Esophagus (tissue), 2 donors: Measurements from ENCODE around the gene C1GALT1C1L. TPM values are rescaled to one million over a fixed set of nuclear protein-coding genes. Genes with fewer than 3 reads are reported as not detected.

ENCODE experiments used
- H3K27ac ChIP-seq, 2 donors: one replicate each; pipeline ENCODE4 v1.5.1; 2013; ENCODE audit warnings: low read depth in 2 of 2, mild to moderate bottlenecking in 2 of 2, inconsistent platforms in 1 of 2, low read length in 1 of 2, moderate library complexity in 1 of 2
- H3K27me3 ChIP-seq, 2 donors: one replicate each; pipeline ENCODE4 v1.6.1; 2013; ENCODE audit warnings: low read length in 2 of 2, control low read depth in 1 of 2, mild to moderate bottlenecking in 1 of 2; ENCODE audit not compliant: insufficient read depth in 2 of 2, control insufficient read depth in 1 of 2
- H3K36me3 ChIP-seq, 2 donors: one replicate each; pipeline ENCODE4 v1.6.1; 2013; ENCODE audit warnings: low read length in 1 of 2; ENCODE audit not compliant: control insufficient read depth in 2 of 2, insufficient read depth in 2 of 2
- H3K4me1 ChIP-seq, 2 donors: one replicate each; pipeline ENCODE4 v1.6.1; 2013; ENCODE audit warnings: low read length in 1 of 2; ENCODE audit not compliant: control insufficient read depth in 2 of 2, insufficient read depth in 2 of 2
- H3K4me3 ChIP-seq, 2 donors: one replicate each; pipeline ENCODE4 v1.5.1; 2013; ENCODE audit warnings: low read length in 2 of 2, mild to moderate bottlenecking in 2 of 2, low read depth in 1 of 2, moderate library complexity in 1 of 2
- H3K9me3 ChIP-seq, 2 donors: one replicate each; pipeline ENCODE4 v1.6.1; 2013; ENCODE audit warnings: mild to moderate bottlenecking in 2 of 2, low read depth in 1 of 2, low read length in 1 of 2, moderate library complexity in 1 of 2; ENCODE audit not compliant: control insufficient read depth in 2 of 2, insufficient read depth in 1 of 2
- WGBS, 2 donors: extraction: QIAGEN DNeasy Blood & Tissue Kit; methylation state at CpG; one replicate each; pipeline ENCODE4 v1.1.7; 2013; 5-methylcytosine and 5-hydroxymethylcytosine counted together
- polyA plus RNA-seq, 2 donors: library from polyadenylated mRNA; stranded (reverse); fragments of 200-250 nt; gene quantifications; one replicate each; pipeline ENCODE4 v1.2.3, GENCODE V29; 2013
- donor health status: healthy with polysubstance abuse.
- donor health status: Bipolar disorder and iron deficiency.

C1GALT1C1L gene
- polyA plus RNA-seq, 2 donors: 0.26 to 0.45 TPM

DNA sequence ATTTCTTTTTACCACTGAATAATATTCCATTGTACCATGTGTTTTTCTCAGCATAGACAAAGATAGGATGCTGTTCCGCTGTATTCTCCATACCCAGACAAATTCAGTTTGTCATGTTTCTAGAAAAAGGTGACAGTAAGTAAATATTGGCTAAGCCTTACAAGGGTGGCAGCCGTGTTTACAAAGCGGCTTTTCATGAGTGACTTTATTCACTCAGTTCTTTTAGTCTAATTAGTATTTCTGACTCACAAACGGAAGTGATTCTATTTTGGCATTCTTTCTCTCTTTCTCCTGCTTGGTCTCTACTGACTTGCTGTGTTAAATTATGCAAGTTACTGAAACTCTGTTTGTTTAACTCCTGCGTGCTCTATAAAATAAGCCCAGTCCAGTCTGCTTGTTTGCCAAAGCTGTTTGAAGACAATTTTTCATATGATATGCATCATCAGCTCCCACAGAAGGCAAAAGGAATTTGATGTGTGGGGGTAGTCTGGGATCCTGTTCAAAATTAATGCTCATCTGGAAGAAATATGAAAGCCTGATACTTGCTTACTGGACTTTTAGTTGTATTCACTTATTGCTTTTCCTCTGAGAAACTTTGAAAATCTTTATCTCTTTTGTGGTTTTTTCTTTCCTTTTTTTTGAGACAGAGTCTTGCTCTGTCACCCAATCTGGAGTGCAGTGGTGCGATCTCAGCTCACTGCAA, 41.5 kb downstream of the C1GALT1C1L start:
- H3K27ac ChIP-seq: no peak overlapping the region
- no peaks in the 10 kb centered on the region for H3K27me3 ChIP-seq
- peaks cover 0 to 6% of the 10 kb centered on the region in 2 donors for H3K4me1 ChIP-seq
- H3K9me3 ChIP-seq: no peaks in the 10 kb centered on the region
- H3K36me3 ChIP-seq: no peaks in the 10 kb centered on the region
- 21 to 25% methylated on average over 6 of the region's 6 CpGs for WGBS, 2 donors
- no peak overlapping the region for H3K4me3 ChIP-seq

DNA sequence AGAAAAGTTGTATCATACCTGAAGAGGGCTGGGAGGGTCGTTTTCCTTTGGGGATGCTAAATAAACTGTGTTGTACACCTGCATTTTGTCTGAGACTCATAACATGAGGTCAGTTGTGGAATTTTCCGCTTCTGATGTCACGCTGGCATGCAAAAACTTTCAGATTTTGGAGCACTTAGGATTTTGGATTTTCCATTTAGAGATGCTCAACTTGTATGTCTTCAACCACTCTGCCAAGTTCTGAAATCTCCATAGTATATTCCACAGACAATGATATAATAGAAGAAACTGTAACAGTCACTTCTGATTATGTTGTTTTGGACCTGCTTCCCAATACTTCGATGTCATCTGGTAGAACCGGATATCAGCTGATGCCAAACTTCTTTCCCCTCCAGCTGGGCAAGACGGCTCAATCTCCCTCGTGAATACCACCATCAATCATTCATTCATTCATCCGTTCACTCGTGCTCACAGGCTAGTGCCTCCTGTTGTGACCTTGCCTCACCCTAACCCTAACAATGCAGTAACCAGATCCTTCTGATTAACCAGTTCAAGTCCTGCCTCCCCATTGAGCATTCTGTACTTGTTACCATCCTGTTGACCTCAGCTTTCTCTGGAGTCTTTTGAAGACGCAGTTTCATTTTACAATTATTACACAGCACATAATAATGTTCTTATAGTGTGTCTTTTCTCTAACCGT, 44.5 kb downstream of the C1GALT1C1L start:
- Histone ChIP-seq H3K9me3 (no peaks in the 10 kb centered on the region), H3K36me3 (no peaks in the 10 kb centered on the region), H3K4me3 (no peak overlapping the region), H3K27me3 (no peaks in the 10 kb centered on the region), H3K4me1 (peaks cover 0 to 2% of the 10 kb centered on the region in 2 donors), H3K27ac (no peak overlapping the region)
- 48 to 59% methylated on average over 11 of the region's 11 CpGs for WGBS, 2 donors

Other genes with a start within 250 kb of the C1GALT1C1L start
- gene THADA, start 80.4 kb downstream of the C1GALT1C1L start, polyA plus RNA-seq: 10 to 100 TPM in 1 of 2 donors, 1 to 10 TPM in 1; 8.3 to 13.2 TPM
- 1 to 10 TPM; 2.4 to 2.6 TPM for gene PLEKHH2, start 39.2 kb downstream of the C1GALT1C1L start, polyA plus RNA-seq
- 10 to 100 TPM in 1 of 2 donors, 1 to 10 TPM in 1; 7.9 to 10.4 TPM for gene DYNC2LI1, start 97.6 kb upstream of the C1GALT1C1L start, polyA plus RNA-seq
- under 1 TPM in 1 of 2 donors, not detected in 1; 0.01 TPM for gene ABCG5, start 162.4 kb upstream of the C1GALT1C1L start, polyA plus RNA-seq
- not detected for gene ABCG8, start 162.5 kb upstream of the C1GALT1C1L start, polyA plus RNA-seq